Esophagus (tissue), 2 donors: Measurements from ENCODE around the gene MYZAP. TPM values are rescaled to one million over a fixed set of nuclear protein-coding genes. Genes with fewer than 3 reads are reported as not detected.

Source experiments
- H3K27ac ChIP-seq, 2 donors: one replicate each; pipeline ENCODE4 v1.5.1; 2013; ENCODE audit warnings: low read depth in 2 of 2, mild to moderate bottlenecking in 2 of 2, inconsistent platforms in 1 of 2, low read length in 1 of 2, moderate library complexity in 1 of 2
- H3K27me3 ChIP-seq, 2 donors: one replicate each; pipeline ENCODE4 v1.6.1; 2013; ENCODE audit warnings: low read length in 2 of 2, control low read depth in 1 of 2, mild to moderate bottlenecking in 1 of 2; ENCODE audit not compliant: insufficient read depth in 2 of 2, control insufficient read depth in 1 of 2
- H3K36me3 ChIP-seq, 2 donors: one replicate each; pipeline ENCODE4 v1.6.1; 2013; ENCODE audit warnings: low read length in 1 of 2; ENCODE audit not compliant: control insufficient read depth in 2 of 2, insufficient read depth in 2 of 2
- H3K4me1 ChIP-seq, 2 donors: one replicate each; pipeline ENCODE4 v1.6.1; 2013; ENCODE audit warnings: low read length in 1 of 2; ENCODE audit not compliant: control insufficient read depth in 2 of 2, insufficient read depth in 2 of 2
- H3K4me3 ChIP-seq, 2 donors: one replicate each; pipeline ENCODE4 v1.5.1; 2013; ENCODE audit warnings: low read length in 2 of 2, mild to moderate bottlenecking in 2 of 2, low read depth in 1 of 2, moderate library complexity in 1 of 2
- H3K9me3 ChIP-seq, 2 donors: one replicate each; pipeline ENCODE4 v1.6.1; 2013; ENCODE audit warnings: mild to moderate bottlenecking in 2 of 2, low read depth in 1 of 2, low read length in 1 of 2, moderate library complexity in 1 of 2; ENCODE audit not compliant: control insufficient read depth in 2 of 2, insufficient read depth in 1 of 2
- WGBS, 2 donors: extraction: QIAGEN DNeasy Blood & Tissue Kit; methylation state at CpG; one replicate each; pipeline ENCODE4 v1.1.7; 2013; 5-methylcytosine and 5-hydroxymethylcytosine counted together
- polyA plus RNA-seq, 2 donors: library from polyadenylated mRNA; stranded (reverse); fragments of 200-250 nt; gene quantifications; one replicate each; pipeline ENCODE4 v1.2.3, GENCODE V29; 2013
- donor health status: healthy with polysubstance abuse.
- donor health status: Bipolar disorder and iron deficiency.

MYZAP gene
- polyA plus RNA-seq, 2 donors: 38.2 to 71.6 TPM

GRCh38 chr15:57691082-57691481 lies 99.4 kb downstream of the MYZAP start:
- Histone ChIP-seq H3K36me3 (peaks cover 0 to 3% of the 10 kb centered on the region in 2 donors), H3K9me3 (peaks cover 0 to 5% of the 10 kb centered on the region in 2 donors), H3K4me1 (no peaks in the 10 kb centered on the region), H3K27ac (no peak overlapping the region), H3K4me3 (no peak overlapping the region), H3K27me3 (no peaks in the 10 kb centered on the region)
- 38 to 61% methylated on average over 1 of the region's 1 CpG for WGBS, 2 donors

GRCh38 chr15:57692709-57693108 lies 101.0 kb downstream of the MYZAP start:
- Histone ChIP-seq H3K27me3 (no peaks in the 10 kb centered on the region), H3K4me1 (no peaks in the 10 kb centered on the region), H3K27ac (no peak overlapping the region), H3K4me3 (no peak overlapping the region), H3K9me3 (peaks cover 0 to 5% of the 10 kb centered on the region in 2 donors), H3K36me3 (peaks cover 0 to 3% of the 10 kb centered on the region in 2 donors)
- 41 to 50% methylated on average over 1 of the region's 1 CpG for WGBS, 2 donors

DNA sequence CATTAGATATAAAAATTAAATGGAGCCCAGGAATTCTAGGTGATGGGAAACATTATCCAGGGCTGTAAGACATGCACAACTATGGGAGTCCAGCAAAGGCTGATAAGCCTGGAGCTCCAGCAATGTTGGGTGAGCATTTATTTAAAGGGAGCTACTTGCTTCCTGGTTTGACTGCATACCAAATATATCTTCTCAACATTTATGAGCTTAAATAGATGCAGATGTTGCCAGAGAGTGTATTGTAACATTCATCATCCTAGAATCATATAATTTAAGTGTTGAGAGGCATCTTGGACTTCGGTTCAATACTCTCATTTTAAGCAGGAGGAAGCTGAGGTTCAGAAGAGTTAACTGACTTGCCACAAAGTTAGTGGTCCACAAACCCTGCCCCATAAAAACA lies 102.6 kb downstream of the MYZAP start:
- H3K4me3 ChIP-seq: no peak overlapping the region
- peaks cover 0 to 5% of the 10 kb centered on the region in 2 donors for H3K9me3 ChIP-seq
- no peaks in the 10 kb centered on the region for H3K4me1 ChIP-seq
- no peaks in the 10 kb centered on the region for H3K27me3 ChIP-seq
- peaks cover 0 to 3% of the 10 kb centered on the region in 2 donors for H3K36me3 ChIP-seq
- WGBS, 2 donors: 79 to 83% methylated on average over 1 of the region's 1 CpG
- H3K27ac ChIP-seq: no peak overlapping the region

GRCh38 chr15:57696146-57696545 lies 104.4 kb downstream of the MYZAP start:
- Histone ChIP-seq H3K4me3 (no peak overlapping the region), H3K4me1 (no peaks in the 10 kb centered on the region), H3K9me3 (no peaks in the 10 kb centered on the region), H3K27ac (no peak overlapping the region), H3K27me3 (no peaks in the 10 kb centered on the region), H3K36me3 (no peaks in the 10 kb centered on the region)
- 63 to 65% methylated on average over 5 of the region's 5 CpGs for WGBS, 2 donors

GRCh38 chr15:57697588-57697987 lies 105.9 kb downstream of the MYZAP start:
- Histone ChIP-seq H3K4me3 (no peak overlapping the region), H3K27me3 (no peaks in the 10 kb centered on the region), H3K9me3 (no peaks in the 10 kb centered on the region), H3K27ac (no peak overlapping the region), H3K4me1 (no peaks in the 10 kb centered on the region), H3K36me3 (no peaks in the 10 kb centered on the region)
- 88 to 95% methylated on average over 4 of the region's 4 CpGs for WGBS, 2 donors

GRCh38 chr15:57698243-57698642 lies 106.5 kb downstream of the MYZAP start:
- Histone ChIP-seq H3K9me3 (no peaks in the 10 kb centered on the region), H3K27me3 (no peaks in the 10 kb centered on the region), H3K4me3 (no peak overlapping the region), H3K4me1 (no peaks in the 10 kb centered on the region), H3K36me3 (no peaks in the 10 kb centered on the region), H3K27ac (no peak overlapping the region)

GRCh38 chr15:57698991-57699390 lies 107.3 kb downstream of the MYZAP start:
- Histone ChIP-seq H3K4me3 (no peak overlapping the region), H3K27me3 (no peaks in the 10 kb centered on the region), H3K9me3 (no peaks in the 10 kb centered on the region), H3K4me1 (no peaks in the 10 kb centered on the region), H3K27ac (no peak overlapping the region), H3K36me3 (no peaks in the 10 kb centered on the region)
- WGBS, 2 donors: 70 to 74% methylated on average over 4 of the region's 4 CpGs

- Histone ChIP-seq H3K4me3 (no peak overlapping the region), H3K27ac (no peak overlapping the region)
- WGBS, 2 donors: 8 to 25% methylated on average over 2 of the region's 2 CpGs
These were observed 111.7 kb downstream of the MYZAP start for GRCh38 chr15:57703387-57703786.

DNA sequence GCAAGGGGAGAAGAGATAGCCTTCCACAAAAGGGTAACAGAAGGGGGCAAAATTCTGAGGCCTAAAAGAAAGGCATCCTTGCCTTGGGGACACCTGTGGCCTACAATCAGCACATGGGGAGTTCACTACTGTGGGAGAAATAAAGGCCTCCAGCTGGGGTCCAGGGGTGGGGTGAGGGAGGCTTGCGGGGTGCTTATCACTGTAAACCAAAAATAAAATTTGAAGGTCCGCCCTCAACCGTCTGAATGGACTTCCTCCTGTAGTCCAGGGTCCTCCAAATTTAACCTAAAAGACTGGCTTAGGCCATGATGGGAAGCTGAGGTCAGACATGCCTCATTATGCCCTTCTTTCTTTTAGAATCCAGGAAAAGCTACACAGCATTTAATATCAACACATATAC lies 112.7 kb downstream of the MYZAP start:
- Histone ChIP-seq H3K27ac (no peak overlapping the region), H3K36me3 (no peaks in the 10 kb centered on the region), H3K9me3 (no peaks in the 10 kb centered on the region), H3K4me1 (peaks cover 0 to 3% of the 10 kb centered on the region in 2 donors), H3K4me3 (no peak overlapping the region), H3K27me3 (no peaks in the 10 kb centered on the region)
- 87 to 91% methylated on average over 3 of the region's 3 CpGs for WGBS, 2 donors

More at GRCh38 chr15:57703387-57703786, 111.7 kb downstream of the MYZAP start:
- no peaks in the 10 kb centered on the region for H3K36me3 ChIP-seq
- no peaks in the 10 kb centered on the region for H3K9me3 ChIP-seq
- no peaks in the 10 kb centered on the region for H3K27me3 ChIP-seq
- H3K4me1 ChIP-seq: peaks cover 0 to 3% of the 10 kb centered on the region in 2 donors

DNA sequence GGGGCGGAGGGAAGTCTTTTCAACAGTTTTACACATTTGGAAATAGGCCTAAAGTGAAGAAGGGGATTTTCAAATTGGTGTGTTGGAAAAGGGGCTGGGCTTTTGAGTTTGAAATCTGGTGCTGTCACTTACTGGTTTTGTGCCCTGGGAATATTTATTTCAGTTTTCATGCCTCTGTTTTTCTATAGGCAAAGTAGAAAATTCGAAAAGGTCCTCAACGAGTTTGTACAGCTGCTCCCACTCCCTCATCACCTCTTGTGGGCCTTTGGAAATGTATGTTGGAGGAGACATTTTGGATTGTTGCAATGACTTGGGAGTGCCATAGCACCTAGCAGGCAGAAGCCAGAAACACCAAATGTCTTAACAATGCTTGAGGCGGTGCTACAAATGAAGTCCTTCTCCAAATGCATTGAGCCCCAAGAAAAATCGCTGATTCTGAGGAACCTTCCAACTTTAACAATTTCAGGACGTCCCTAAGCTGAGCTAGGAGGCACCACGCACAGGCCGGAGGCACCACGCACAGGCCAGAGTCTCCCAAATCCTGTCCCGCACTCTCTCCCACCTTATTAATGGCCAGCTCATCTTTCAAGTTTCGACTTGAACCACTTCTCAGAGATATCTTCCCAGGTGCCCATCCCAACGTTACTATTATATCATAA lies 114.2 kb downstream of the MYZAP start:
- no peaks in the 10 kb centered on the region for H3K27me3 ChIP-seq
- peaks cover 0 to 3% of the 10 kb centered on the region in 2 donors for H3K4me1 ChIP-seq
- 71 to 75% methylated on average over 12 of the region's 12 CpGs for WGBS, 2 donors
- no peaks in the 10 kb centered on the region for H3K9me3 ChIP-seq
- peaks cover 0 to 3% of the 10 kb centered on the region in 2 donors for H3K36me3 ChIP-seq
- peak overlapping the region; percentile 82 to 85 for H3K4me3 ChIP-seq
- H3K27ac ChIP-seq: peak overlapping the region; percentile 72 to 96
